ENCODE measurements around the gene DEUP1.

The DEUP1 gene

GRCh38 chr11:93322207-93322606 is 8.3 kb upstream of the DEUP1 start:
- TF ChIP-seq CTCF (IDR thresholded peaks at IDR 0.05; ENCODE audit: extremely low read depth, insufficient read depth, missing control alignments) = no peak
- DNase-seq (ENCODE audit: low spot score) = no peak
- in situ Hi-C loops (cut with MboI; ENCODE audit: low pct_unique_long_range_greater_than_20kb, low sequenced_read_pairs, unreplicated experiment) = no loop called here

- no peak for DNase-seq (ENCODE audit: low spot score)
- in situ Hi-C loops (cut with MboI; ENCODE audit: low pct_unique_long_range_greater_than_20kb, low sequenced_read_pairs, unreplicated experiment) = no loop called here
- no peak for TF ChIP-seq CTCF (IDR thresholded peaks at IDR 0.05; ENCODE audit: extremely low read depth, insufficient read depth, missing control alignments)
These were observed 6.8 kb upstream of the DEUP1 start for GRCh38 chr11:93323747-93324146.

GRCh38 chr11:93324500-93324899 is 6.0 kb upstream of the DEUP1 start:
- in situ Hi-C loops (cut with MboI; ENCODE audit: low pct_unique_long_range_greater_than_20kb, low sequenced_read_pairs, unreplicated experiment) = no loop called here
- no peak for TF ChIP-seq CTCF (IDR thresholded peaks at IDR 0.05; ENCODE audit: extremely low read depth, insufficient read depth, missing control alignments)
- no peak for DNase-seq (ENCODE audit: low spot score)

GRCh38 chr11:93326681-93327080 is 3.9 kb upstream of the DEUP1 start:
- no peak for TF ChIP-seq CTCF (IDR thresholded peaks at IDR 0.05; ENCODE audit: extremely low read depth, insufficient read depth, missing control alignments)
- no peak for DNase-seq (ENCODE audit: low spot score)
- in situ Hi-C loops (cut with MboI; ENCODE audit: low pct_unique_long_range_greater_than_20kb, low sequenced_read_pairs, unreplicated experiment) = no loop called here

- no peak for TF ChIP-seq CTCF (IDR thresholded peaks at IDR 0.05; ENCODE audit: extremely low read depth, insufficient read depth, missing control alignments)
- in situ Hi-C loops (cut with MboI; ENCODE audit: low pct_unique_long_range_greater_than_20kb, low sequenced_read_pairs, unreplicated experiment) = no loop called here
- no peak for DNase-seq (ENCODE audit: low spot score)
These were observed 551 bp upstream of the DEUP1 start for GRCh38 chr11:93329936-93330445.

- TF ChIP-seq CTCF (IDR thresholded peaks at IDR 0.05; ENCODE audit: extremely low read depth, insufficient read depth, missing control alignments) = no peak
- in situ Hi-C loops (cut with MboI; ENCODE audit: low pct_unique_long_range_greater_than_20kb, low sequenced_read_pairs, unreplicated experiment) = no loop called here
- DNase-seq (ENCODE audit: low spot score) = no peak
These were observed 9.7 kb downstream of the DEUP1 start for GRCh38 chr11:93340223-93340622.

GRCh38 chr11:93344855-93345333 is 14.4 kb downstream of the DEUP1 start:
- DNase-seq (ENCODE audit: low spot score) = no peak
- no peak for TF ChIP-seq CTCF (IDR thresholded peaks at IDR 0.05; ENCODE audit: extremely low read depth, insufficient read depth, missing control alignments)
- in situ Hi-C loops (cut with MboI; ENCODE audit: low pct_unique_long_range_greater_than_20kb, low sequenced_read_pairs, unreplicated experiment) = no loop called here
